ENCODE measurements around the gene ATF4.

- TF ChIP-seq EP300 (IDR thresholded peaks at IDR 0.05; ENCODE audit: borderline replicate concordance) (no peak), MAX (IDR thresholded peaks at IDR 0.05) (no peak), CEBPB (IDR thresholded peaks at IDR 0.05) (no peak), TAF1 (IDR thresholded peaks at IDR 0.05; ENCODE audit: low read depth) (no peak), YY1 (IDR thresholded peaks at IDR 0.05; ENCODE audit: low read depth) (no peak), REST (IDR thresholded peaks at IDR 0.05; ENCODE audit: low read depth) (no peak), USF1 (IDR thresholded peaks at IDR 0.05) (no peak)
Observed at GRCh38 chr22:39543095-39543494, 22.7 kb downstream of the ATF4 start.
